ENCODE data around the gene KCNMA1. TPM values are rescaled to one million over a fixed set of nuclear protein-coding genes. Genes with fewer than 3 reads are reported as not detected.

The KCNMA1 gene
- total RNA-seq, 4 donors from 2014 or later = 10.1 to 32.6 (median 20.1) TPM

DNA sequence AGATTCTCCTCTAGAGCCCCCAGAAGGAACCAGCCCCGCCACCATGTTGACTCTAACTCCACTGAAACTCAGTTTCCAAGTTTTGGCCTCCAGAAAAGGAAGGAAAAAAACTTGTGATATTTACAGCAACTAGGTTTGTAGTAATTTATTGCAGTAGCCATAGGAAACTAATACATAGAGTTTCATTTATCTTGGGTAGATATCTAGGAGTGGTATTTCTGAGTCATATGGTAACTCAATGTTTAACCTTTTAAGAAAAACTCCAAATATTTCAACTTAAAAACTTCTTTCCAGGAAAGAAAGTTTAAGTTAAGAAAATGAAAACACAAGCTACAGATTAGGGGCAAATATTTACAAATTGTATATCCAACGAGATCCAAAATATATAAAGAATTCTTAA lies 576.7 kb downstream of the KCNMA1 start:
- TF ChIP-seq, protein P1, sequence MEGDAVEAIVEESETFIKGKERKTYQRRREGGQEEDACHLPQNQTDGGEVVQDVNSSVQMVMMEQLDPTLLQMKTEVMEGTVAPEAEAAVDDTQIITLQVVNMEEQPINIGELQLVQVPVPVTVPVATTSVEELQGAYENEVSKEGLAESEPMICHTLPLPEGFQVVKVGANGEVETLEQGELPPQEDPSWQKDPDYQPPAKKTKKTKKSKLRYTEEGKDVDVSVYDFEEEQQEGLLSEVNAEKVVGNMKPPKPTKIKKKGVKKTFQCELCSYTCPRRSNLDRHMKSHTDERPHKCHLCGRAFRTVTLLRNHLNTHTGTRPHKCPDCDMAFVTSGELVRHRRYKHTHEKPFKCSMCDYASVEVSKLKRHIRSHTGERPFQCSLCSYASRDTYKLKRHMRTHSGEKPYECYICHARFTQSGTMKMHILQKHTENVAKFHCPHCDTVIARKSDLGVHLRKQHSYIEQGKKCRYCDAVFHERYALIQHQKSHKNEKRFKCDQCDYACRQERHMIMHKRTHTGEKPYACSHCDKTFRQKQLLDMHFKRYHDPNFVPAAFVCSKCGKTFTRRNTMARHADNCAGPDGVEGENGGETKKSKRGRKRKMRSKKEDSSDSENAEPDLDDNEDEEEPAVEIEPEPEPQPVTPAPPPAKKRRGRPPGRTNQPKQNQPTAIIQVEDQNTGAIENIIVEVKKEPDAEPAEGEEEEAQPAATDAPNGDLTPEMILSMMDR (IDR thresholded peaks at IDR 0.05) = no peak
- no peak for DNase-seq (ENCODE audit: low spot score)
- ATAC-seq (ENCODE audit: low FRiP score) = no peak

DNA sequence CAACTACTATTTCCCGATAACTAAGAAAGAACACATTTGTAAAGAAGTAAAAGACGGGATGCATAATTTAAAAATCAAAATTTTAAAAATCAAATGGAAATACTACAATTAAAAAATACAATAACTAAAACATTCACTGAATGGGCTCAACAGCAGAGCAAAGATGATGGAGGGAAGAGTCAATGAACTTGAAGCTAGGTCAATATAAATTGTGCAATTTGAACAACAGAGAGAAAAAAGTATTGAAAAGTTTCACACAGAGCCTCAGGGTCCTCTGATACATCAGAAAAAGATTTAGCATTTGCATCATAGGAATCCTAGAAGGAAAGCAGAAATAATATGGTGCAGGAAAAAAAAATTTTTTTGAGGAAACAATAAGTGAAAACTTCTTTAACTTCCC lies 581.0 kb downstream of the KCNMA1 start:
- TF ChIP-seq, protein P1 (IDR thresholded peaks at IDR 0.05) = no peak
- ATAC-seq (ENCODE audit: low FRiP score) = no peak
- DNase-seq (ENCODE audit: low spot score) = no peak

DNA sequence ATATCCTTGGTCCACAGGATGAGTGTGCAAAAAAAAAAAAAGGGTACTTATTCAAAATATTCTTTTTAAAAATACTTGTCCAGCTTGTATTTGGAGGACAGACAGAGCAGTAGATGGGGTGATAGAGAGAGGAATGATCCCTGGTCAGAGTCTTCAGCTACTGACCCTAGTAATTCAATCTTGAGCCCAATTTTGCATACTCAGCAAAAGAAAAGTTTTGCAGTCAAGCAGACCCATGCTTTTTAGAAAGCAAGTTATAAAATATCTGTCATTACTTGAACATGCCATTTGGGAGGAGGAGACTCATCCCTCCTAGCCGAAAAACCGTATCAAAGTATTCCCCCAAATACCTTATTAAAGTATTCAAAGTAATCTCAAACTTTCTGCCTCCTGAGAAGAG lies 585.0 kb downstream of the KCNMA1 start:
- no peak for ATAC-seq (ENCODE audit: low FRiP score)
- DNase-seq (ENCODE audit: low spot score) = no peak
- TF ChIP-seq, protein P1 (IDR thresholded peaks at IDR 0.05) = no peak

DNA sequence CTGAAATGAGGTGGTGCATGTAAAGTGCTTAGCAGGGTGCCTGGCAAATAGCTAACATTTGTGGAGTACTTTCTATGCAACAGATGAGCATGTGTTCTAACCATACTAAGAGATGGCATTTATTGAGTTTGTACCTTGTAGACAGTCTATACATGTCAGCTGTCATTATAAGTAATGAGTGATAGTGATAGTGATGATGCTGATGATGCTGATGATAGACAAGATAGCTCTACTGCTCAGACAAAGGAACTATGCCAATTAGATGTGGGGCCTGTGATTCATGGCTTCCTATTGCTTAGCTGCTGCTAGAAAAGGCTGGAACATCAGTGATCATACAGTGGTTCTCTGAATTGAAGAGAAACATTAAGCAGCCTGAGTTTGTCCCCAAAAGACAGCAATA lies 585.8 kb downstream of the KCNMA1 start:
- ATAC-seq (ENCODE audit: low FRiP score) (no peak), DNase-seq (ENCODE audit: low spot score) (no peak)
- TF ChIP-seq, protein P1 (IDR thresholded peaks at IDR 0.05) = no peak

DNA sequence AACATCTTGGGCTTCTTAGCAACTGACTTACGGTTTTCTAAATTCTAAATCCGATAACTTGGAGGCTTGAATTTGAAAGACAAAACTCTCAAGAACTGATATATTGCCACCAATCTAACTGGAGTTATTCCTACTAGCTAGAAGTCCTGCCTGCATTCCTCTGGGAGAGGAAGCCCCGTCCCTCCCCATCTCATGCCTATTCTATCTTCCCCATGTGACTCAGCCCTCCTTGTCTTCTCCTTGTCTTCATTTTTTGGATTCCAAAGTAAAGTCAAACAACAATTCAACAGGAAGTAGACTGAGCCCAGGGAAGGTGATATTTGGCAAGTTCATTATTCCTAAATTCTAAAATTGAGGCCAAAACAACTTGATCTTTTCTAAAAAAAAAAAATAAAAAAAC lies 587.7 kb downstream of the KCNMA1 start:
- no peak for ATAC-seq (ENCODE audit: low FRiP score)
- TF ChIP-seq, protein P1 (IDR thresholded peaks at IDR 0.05) = no peak
- DNase-seq (ENCODE audit: low spot score) = no peak

DNA sequence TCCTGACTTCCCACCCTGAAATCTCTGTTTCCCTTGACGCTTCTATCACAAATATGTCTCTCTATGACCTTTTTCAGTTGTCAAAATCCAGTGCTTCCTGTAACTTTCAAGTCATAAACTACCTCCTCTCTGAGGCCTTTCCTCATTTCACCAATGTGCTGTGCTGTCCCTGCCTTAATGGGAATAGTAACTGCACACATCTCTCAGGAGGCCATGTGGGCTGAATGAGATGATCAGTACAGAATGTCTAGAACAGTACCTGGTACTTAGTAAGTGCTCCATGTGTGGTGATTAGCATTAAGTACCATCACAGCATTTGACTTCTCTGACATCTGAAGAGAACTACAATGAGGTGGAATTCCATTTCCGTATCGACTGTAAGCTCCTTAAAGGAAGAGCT lies 588.5 kb downstream of the KCNMA1 start:
- no peak for ATAC-seq (ENCODE audit: low FRiP score)
- DNase-seq (ENCODE audit: low spot score) = no peak
- TF ChIP-seq, protein P1 (IDR thresholded peaks at IDR 0.05) = no peak

DNA sequence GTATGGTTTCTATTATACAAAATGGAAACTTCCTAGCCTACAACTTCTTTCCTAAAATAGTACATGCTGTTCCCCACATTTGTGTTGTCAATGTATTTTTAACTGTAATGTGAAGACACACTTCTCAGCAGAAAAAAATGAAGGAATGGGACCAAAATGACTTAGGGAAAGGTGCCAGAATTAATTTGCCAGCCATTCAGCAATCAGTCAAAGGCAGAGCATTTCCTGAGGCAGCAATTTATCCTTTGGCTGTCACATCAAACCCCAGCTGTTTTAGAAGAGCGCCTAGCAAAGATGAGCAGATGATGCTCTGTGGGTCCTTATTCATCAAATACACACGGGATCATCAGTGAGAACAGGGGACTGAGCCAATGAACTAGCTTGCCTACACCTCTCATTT lies 592.5 kb downstream of the KCNMA1 start:
- no peak for ATAC-seq (ENCODE audit: low FRiP score)
- TF ChIP-seq, protein P1 (IDR thresholded peaks at IDR 0.05) = no peak

More for the DNA sequence above, 592.5 kb downstream of the KCNMA1 start:
- DNase-seq (ENCODE audit: low spot score) = no peak
